Measurements from ENCODE around the gene NFIB. TPM values are rescaled to one million over a fixed set of nuclear protein-coding genes. Genes with fewer than 3 reads are reported as not detected.
A peak's percentile ranks its signal among the peaks of the same experiment; 100 is the strongest.

NFIB gene
- total RNA-seq, 2 donors from 2014 or later = 74.4 to 80.1 TPM

DNA sequence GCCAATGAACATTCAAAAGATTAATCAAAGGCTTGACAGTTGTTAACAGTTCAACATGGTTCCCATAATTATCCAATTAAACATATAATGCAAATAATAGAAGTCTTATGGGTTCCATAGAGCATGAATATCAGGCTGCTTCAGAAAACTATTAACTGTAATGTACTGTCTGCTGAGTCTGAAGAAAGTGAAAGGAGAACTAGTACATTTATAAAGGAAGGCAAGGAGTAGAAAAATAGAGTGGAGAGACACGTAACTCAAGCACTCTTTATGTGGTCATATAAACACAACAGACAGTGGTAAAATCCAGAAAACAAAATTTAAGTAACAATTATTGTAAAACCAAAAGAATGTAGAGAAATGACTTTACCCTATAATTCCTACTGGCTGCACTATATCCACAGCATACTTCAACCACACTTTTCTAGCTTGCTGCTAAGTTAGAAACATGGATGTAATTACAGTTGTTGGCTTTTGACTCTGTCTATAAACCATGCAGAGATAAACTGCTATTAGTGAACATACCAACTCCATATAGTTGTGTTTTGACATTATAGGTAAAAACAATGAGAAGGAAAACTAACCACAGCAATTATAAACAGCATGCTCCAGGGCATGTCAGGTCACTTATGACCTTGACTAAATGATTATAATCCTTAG, 32.7 kb downstream of the NFIB start:
- Histone ChIP-seq H3K9me3 (no peaks in the 10 kb centered on the region), H3K4me1 (peaks cover 0 to 73% of the 10 kb centered on the region in 2 donors), H3K27me3 (no peaks in the 10 kb centered on the region), H3K4me3 (no peak overlapping the region), H3K36me3 (no peaks in the 10 kb centered on the region), H3K27ac (no peak overlapping the region)
- TF ChIP-seq, protein P1, sequence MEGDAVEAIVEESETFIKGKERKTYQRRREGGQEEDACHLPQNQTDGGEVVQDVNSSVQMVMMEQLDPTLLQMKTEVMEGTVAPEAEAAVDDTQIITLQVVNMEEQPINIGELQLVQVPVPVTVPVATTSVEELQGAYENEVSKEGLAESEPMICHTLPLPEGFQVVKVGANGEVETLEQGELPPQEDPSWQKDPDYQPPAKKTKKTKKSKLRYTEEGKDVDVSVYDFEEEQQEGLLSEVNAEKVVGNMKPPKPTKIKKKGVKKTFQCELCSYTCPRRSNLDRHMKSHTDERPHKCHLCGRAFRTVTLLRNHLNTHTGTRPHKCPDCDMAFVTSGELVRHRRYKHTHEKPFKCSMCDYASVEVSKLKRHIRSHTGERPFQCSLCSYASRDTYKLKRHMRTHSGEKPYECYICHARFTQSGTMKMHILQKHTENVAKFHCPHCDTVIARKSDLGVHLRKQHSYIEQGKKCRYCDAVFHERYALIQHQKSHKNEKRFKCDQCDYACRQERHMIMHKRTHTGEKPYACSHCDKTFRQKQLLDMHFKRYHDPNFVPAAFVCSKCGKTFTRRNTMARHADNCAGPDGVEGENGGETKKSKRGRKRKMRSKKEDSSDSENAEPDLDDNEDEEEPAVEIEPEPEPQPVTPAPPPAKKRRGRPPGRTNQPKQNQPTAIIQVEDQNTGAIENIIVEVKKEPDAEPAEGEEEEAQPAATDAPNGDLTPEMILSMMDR (IDR thresholded peaks at IDR 0.05) = no peak
- DNase-seq (ENCODE audit: low spot score) = no peak

DNA sequence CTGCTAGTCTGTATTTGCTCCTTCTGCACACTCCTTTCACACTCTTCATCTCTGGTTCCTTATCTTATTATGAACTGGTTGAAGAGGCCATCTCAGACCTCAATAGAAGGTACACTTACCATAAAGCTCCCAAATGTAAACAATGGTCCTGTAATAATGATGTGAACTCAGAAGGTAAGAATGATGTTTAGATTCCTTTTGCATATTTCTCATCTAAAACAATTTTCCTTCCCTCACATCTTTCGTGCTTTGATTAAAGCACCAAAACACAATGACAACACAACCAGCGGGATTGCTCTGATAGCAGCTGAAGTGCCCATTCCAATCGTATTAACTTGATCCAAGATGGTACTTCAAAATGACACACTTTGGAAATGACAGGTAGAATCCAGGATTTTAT, 34.3 kb downstream of the NFIB start:
- Histone ChIP-seq H3K9me3 (no peaks in the 10 kb centered on the region), H3K27me3 (no peaks in the 10 kb centered on the region), H3K27ac (no peak overlapping the region), H3K4me1 (peaks cover 0 to 83% of the 10 kb centered on the region in 2 donors), H3K36me3 (no peaks in the 10 kb centered on the region), H3K4me3 (no peak overlapping the region)
- no peak for DNase-seq (ENCODE audit: low spot score)
- TF ChIP-seq, protein P1 (IDR thresholded peaks at IDR 0.05) = no peak

DNA sequence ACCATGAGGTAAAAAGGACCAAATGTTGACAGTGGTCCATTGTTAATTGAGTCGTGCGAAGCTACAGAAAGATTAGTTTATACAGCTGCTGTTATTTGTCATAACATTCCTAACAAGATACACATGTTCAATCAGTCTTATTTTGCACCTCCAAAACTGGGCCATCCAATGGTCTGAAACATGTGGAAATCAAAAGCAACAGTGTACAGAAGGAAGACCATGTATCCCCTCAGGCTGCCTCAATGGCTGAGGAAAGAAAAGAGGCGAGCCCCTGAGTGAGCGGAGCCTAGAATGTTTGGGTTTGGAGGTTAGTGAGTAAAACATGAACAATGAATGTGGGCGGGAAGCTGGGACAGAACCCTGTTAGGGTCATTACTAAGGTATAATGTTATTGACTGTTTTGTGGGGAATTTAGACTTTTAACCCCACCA, 35.6 kb downstream of the NFIB start:
- Histone ChIP-seq H3K9me3 (no peaks in the 10 kb centered on the region), H3K27ac (peak overlapping the region; percentile 37 to 69)

DNA sequence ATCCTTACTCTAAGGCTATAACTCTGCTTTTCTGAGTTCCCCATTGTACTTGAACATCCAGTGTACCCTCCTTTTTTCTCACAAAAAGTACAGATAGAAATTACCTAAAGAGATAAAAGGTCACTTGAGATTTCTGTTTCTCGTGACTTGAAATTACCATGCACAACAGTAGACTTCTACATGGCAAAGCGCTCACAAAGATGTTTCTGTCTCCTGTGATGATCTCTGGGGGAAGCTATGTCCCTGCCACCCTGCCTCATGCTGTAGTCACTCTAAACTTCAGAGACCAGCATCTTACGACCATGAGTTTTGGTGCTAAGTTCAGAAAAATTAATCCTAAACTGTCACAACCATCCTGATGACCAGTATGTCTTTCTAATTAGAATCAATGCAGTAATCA, 36.2 kb downstream of the NFIB start:
- H3K4me3 ChIP-seq = no peak overlapping the region

More for the DNA sequence above, 35.6 kb downstream of the NFIB start:
- Histone ChIP-seq H3K4me1 (peaks cover 0 to 90% of the 10 kb centered on the region in 2 donors), H3K27me3 (no peaks in the 10 kb centered on the region), H3K4me3 (no peak overlapping the region), H3K36me3 (no peaks in the 10 kb centered on the region)
- no peak for DNase-seq (ENCODE audit: low spot score)
- TF ChIP-seq, protein P1 (IDR thresholded peaks at IDR 0.05) = no peak

DNA sequence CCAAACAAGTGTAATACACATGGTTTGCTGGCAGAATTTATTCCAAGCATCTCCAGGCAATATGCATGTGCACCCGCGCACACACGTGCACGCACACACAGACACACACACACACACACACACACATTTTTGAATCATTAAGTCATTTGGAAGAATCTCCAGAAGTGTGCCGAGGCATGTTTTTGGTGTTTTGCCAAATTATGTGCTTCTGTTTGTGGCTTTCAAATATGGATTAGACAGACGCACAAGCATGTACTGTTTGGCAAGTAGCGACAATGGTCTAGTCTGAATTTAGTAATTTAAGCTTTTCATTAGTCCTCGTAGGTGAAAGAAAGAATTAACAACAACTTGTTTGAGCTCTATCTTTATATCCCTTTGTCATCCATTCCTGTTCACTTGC, 36.7 kb downstream of the NFIB start:
- peaks cover 0 to 90% of the 10 kb centered on the region in 2 donors for H3K4me1 ChIP-seq
- H3K4me3 ChIP-seq = no peak overlapping the region
- H3K9me3 ChIP-seq = no peaks in the 10 kb centered on the region
- no peaks in the 10 kb centered on the region for H3K36me3 ChIP-seq
- peak overlapping the region; percentile 37 to 69 for H3K27ac ChIP-seq
- TF ChIP-seq, protein P1 (IDR thresholded peaks at IDR 0.05) = no peak
- no peak for DNase-seq (ENCODE audit: low spot score)
- H3K27me3 ChIP-seq = no peaks in the 10 kb centered on the region

More for the DNA sequence above, 36.2 kb downstream of the NFIB start:
- H3K36me3 ChIP-seq = no peaks in the 10 kb centered on the region
- peak overlapping the region; percentile 37 to 69 for H3K27ac ChIP-seq
- TF ChIP-seq, protein P1 (IDR thresholded peaks at IDR 0.05) = no peak
- peaks cover 0 to 90% of the 10 kb centered on the region in 2 donors for H3K4me1 ChIP-seq
- DNase-seq (ENCODE audit: low spot score) = no peak
- H3K27me3 ChIP-seq = no peaks in the 10 kb centered on the region
- no peaks in the 10 kb centered on the region for H3K9me3 ChIP-seq

DNA sequence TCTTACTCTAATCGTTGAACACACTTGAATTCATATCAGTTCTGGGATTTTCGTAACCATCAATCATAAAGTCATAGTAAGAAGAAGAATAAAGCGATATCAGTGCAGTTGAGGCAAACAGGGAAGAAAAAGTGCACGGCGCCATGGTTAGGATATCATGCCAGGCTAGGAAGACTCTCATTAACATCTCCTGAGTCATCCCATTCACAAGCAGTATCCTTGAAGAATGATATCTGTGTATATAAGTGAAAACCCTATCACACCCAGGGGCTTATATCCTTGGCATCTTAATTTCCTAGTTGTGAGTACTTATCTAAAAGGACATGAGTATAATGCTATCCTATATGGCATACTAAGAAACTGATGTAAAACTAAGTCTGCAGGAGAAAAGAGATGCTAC, 38.6 kb downstream of the NFIB start:
- H3K36me3 ChIP-seq = no peaks in the 10 kb centered on the region
- H3K27ac ChIP-seq = peak overlapping the region in 1 of 2 donors; percentile 73
- DNase-seq (ENCODE audit: low spot score) = no peak
- H3K4me3 ChIP-seq = no peak overlapping the region
- TF ChIP-seq, protein P1 (IDR thresholded peaks at IDR 0.05) = no peak
- H3K9me3 ChIP-seq = no peaks in the 10 kb centered on the region
- no peaks in the 10 kb centered on the region for H3K27me3 ChIP-seq
- H3K4me1 ChIP-seq = peaks cover 0 to 90% of the 10 kb centered on the region in 2 donors
